HCT116 (cell line): ENCODE data around the gene ESRRA. TPM values are rescaled to one million over a fixed set of nuclear protein-coding genes. Genes with fewer than 3 reads are reported as not detected.

Experiments used
- ATAC-seq: fragments of 200-7000 bp; cut with Tn5 transposase; 2 replicates; pipeline ENCODE4 v1.9.1; 2020; ENCODE audit warnings: mild to moderate bottlenecking, moderate library complexity
- BruUV-seq: library from RNA; stranded (reverse); fragments of 400-500 nt; replicated peaks from 2 replicates; lab custom pipeline; 2021; lab: Mats Ljungman, UMichigan
- CTCF ChIA-PET: fragments of 300-600 bp; sonication (Branson Sonifier 250); formaldehyde crosslinking; loops from one replicate; lab custom pipeline; 2021; ENCODE audit warnings: antibody characterized with exemption; lab: Charles Lee
- POLR2A ChIA-PET: fragments of 300-600, 350-600 bp; sonication (Branson Sonifier 250); formaldehyde crosslinking; loops from one replicate; lab custom pipeline; 2021; ENCODE audit warnings: antibody characterized with exemption; lab: Charles Lee
- RAD21 ChIA-PET, 2 experiments: fragments of 300-600 bp; sonication (Branson Sonifier 250); formaldehyde crosslinking; loops; one replicate each; lab custom pipeline; 2023; ENCODE audit warnings: low total read pairs in 2 of 2; ENCODE audit not compliant: uncharacterized antibody in 2 of 2, unreplicated experiment in 2 of 2, low non-redundant PET in 1 of 2; lab: Charles Lee
- DNase-seq: peaks from one replicate; pipeline ENCODE4 v3.0.0-alpha.2; 2010; ENCODE audit warnings: low read depth, low spot score
- H2AFZ ChIP-seq: fragments of 200-600 bp; shearing (Covaris generic), sonication (generic); 2 replicates; pipeline ENCODE4 v1.6.1; 2017; ENCODE audit warnings: low read depth, mixed run types, mixed read lengths, antibody characterized with exemption, low read length; ENCODE audit not compliant: poor library complexity, severe bottlenecking
- H3K27ac ChIP-seq: 2 replicates; pipeline ENCODE4 v1.5.1; 2012; ENCODE audit warnings: low read depth, low read length
- H3K27me3 ChIP-seq: fragments of 200-600 bp; sonication (generic); 2 replicates; pipeline ENCODE4 v1.6.1; 2016; ENCODE audit warnings: mixed run types, low read length, mixed read lengths; ENCODE audit not compliant: insufficient read depth
- H3K36me3 ChIP-seq, 2 experiments: fragments of 200-500 bp in 1 of 2; fragments of 200-600 bp in 1 of 2; sonication (Bioruptor generic) in 1 of 2; sonication (generic) in 1 of 2; 2 replicates each; pipeline versions ENCODE4 v1.5.1 to v1.6.1; 2014 to 2016; ENCODE audit warnings: low read length in 2 of 2, inconsistent platforms in 1 of 2, mixed read lengths in 1 of 2, mixed run types in 1 of 2; ENCODE audit not compliant: insufficient read depth in 2 of 2, control insufficient read depth in 1 of 2
- H3K4me1 ChIP-seq, 2 experiments: fragments of 200-600 bp in 1 of 2; sonication (generic) in 1 of 2; 2 replicates each; pipeline versions ENCODE4 v1.5.1 to v1.6.1; 2012 to 2017; ENCODE audit warnings: low read length in 2 of 2, inconsistent platforms in 1 of 2, mild to moderate bottlenecking in 1 of 2, mixed read lengths in 1 of 2, mixed run types in 1 of 2, moderate library complexity in 1 of 2; ENCODE audit not compliant: insufficient read depth in 2 of 2, control insufficient read depth in 1 of 2
- H3K4me2 ChIP-seq: fragments of 200-600 bp; sonication (generic); 2 replicates; pipeline ENCODE4 v1.6.1; 2017; ENCODE audit warnings: mixed run types, low read length, mixed read lengths
- H3K4me3 ChIP-seq, 2 experiments: fragments of 200-600 bp in 1 of 2; sonication (generic) in 1 of 2; replicated peaks in 1 of 2; 2 replicates each; pipeline ENCODE4 v1.5.1; 2011 to 2016; ENCODE audit warnings: low read length in 2 of 2, control low read depth in 1 of 2, low read depth in 1 of 2, mild to moderate bottlenecking in 1 of 2, mixed read lengths in 1 of 2, mixed run types in 1 of 2
- H3K79me2 ChIP-seq: fragments of 200-600 bp; sonication (generic); 2 replicates; pipeline ENCODE4 v1.6.1; 2017; ENCODE audit warnings: mild to moderate bottlenecking, mixed run types, low read length, moderate library complexity, mixed read lengths; ENCODE audit not compliant: insufficient read depth
- H3K9ac ChIP-seq: fragments of 200-600 bp; sonication (generic); 2 replicates; pipeline ENCODE4 v1.6.1; 2016; ENCODE audit warnings: low read length, mixed read lengths
- H3K9me2 ChIP-seq: fragments of 200-600 bp; sonication (generic), shearing (Covaris generic); 2 replicates; pipeline ENCODE4 v1.6.1; 2017; ENCODE audit warnings: mixed run types, mild to moderate bottlenecking, moderate library complexity; ENCODE audit not compliant: insufficient read depth
- H3K9me3 ChIP-seq, 2 experiments: fragments of 200-500 bp in 1 of 2; fragments of 200-600 bp in 1 of 2; sonication (Bioruptor generic) in 1 of 2; sonication (generic) in 1 of 2; 2 replicates each; pipeline ENCODE4 v1.6.1; 2014 to 2017; ENCODE audit warnings: low read length in 2 of 2, mixed read lengths in 2 of 2, inconsistent platforms in 1 of 2, low read depth in 1 of 2, mild to moderate bottlenecking in 1 of 2, mixed run types in 1 of 2, moderate library complexity in 1 of 2; ENCODE audit not compliant: control insufficient read depth in 1 of 2, insufficient read depth in 1 of 2
- H4K20me1 ChIP-seq: fragments of 200-600 bp; sonication (generic), shearing (Covaris generic); 2 replicates; pipeline ENCODE4 v1.6.1; 2017; ENCODE audit warnings: mixed run types, mild to moderate bottlenecking, moderate library complexity; ENCODE audit not compliant: insufficient read depth
- CBX3 ChIP-seq: IDR thresholded peaks from 2 replicates; pipeline ENCODE4 v1.6.1; 2012; ENCODE audit warnings: low read depth
- EGR1 ChIP-seq: IDR thresholded peaks from 2 replicates; pipeline ENCODE4 v1.6.1; 2012; ENCODE audit warnings: low read depth
- JUND ChIP-seq: IDR thresholded peaks from 2 replicates; pipeline ENCODE4 v1.6.1; 2012
- POLR2A ChIP-seq: IDR thresholded peaks from 2 replicates; pipeline ENCODE4 v1.7.0; 2011; ENCODE audit warnings: borderline replicate concordance; ENCODE audit not compliant: insufficient read depth, insufficient read length; ENCODE audit errors: extremely low read depth
- SRF ChIP-seq: IDR thresholded peaks from 2 replicates; pipeline ENCODE4 v1.6.1; 2012; ENCODE audit warnings: low read depth
- TCF7L2 ChIP-seq: IDR thresholded peaks from 2 replicates; pipeline ENCODE4 v1.7.0; 2011; ENCODE audit warnings: borderline replicate concordance, inconsistent platforms; ENCODE audit not compliant: insufficient read depth, insufficient read length; ENCODE audit errors: extremely low read depth
- ZFX ChIP-seq: fragments of 450-650 bp; IDR thresholded peaks from 2 replicates; pipeline ENCODE4 v1.6.1; 2017
- ZNF274 ChIP-seq: fragments of 200-500 bp; sonication (Bioruptor generic); IDR thresholded peaks from 2 replicates; pipeline ENCODE4 v1.6.1; 2014; ENCODE audit warnings: mild to moderate bottlenecking, low read depth, low read length, inconsistent platforms
- intact Hi-C: fragments of 100-400 bp; cut with micrococcal nuclease; formaldehyde crosslinking; loops from 2 replicates; pipeline ENCODE4 v1.10.0; 2022
- total RNA-seq: library from RNA; stranded (reverse); gene quantifications from one replicate; pipeline ENCODE4 v1.2.1, GENCODE V29; 2021; ENCODE audit not compliant: unreplicated experiment
- TF ChIP-seq, protein P1 (sequence below): IDR thresholded peaks from 2 replicates; pipeline ENCODE4 v1.6.1; 2012
- TF ChIP-seq, protein P2 (sequence below): IDR thresholded peaks from 2 replicates; pipeline ENCODE4 v1.6.1; 2011; ENCODE audit warnings: mild to moderate bottlenecking, low read length, moderate library complexity; ENCODE audit not compliant: insufficient replicate concordance; ENCODE audit errors: extremely low read depth

Gene ESRRA
- total RNA-seq, 1 experiment from 2014 or later, result 62.7 TPM

DNA sequence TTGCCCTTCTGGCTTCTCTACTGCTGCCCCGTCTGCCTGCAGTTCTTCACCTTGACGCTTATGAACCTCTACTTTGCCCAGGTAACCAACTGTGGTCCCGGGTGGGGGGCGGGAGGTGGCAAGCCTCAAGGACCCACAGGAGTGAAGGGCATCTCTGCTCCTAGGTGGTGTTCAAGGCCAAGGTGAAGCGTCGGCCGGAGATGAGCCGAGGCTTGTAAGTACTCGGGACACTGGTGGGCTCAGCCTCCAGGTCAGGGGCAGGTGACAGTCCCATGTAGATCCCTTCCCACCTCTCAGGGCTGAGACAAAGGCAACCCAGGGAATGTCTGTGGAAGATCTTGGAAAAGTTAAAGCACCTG, 18.5 kb upstream of the ESRRA start (continued):
- TF ChIP-seq, protein P1, sequence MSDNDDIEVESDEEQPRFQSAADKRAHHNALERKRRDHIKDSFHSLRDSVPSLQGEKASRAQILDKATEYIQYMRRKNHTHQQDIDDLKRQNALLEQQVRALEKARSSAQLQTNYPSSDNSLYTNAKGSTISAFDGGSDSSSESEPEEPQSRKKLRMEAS, result no peak
- TF ChIP-seq EGR1, result no peak
- TF ChIP-seq CBX3, result no peak
- no peak for TF ChIP-seq ZFX
- TF ChIP-seq ZNF274, result no peak
- TF ChIP-seq, protein P2, sequence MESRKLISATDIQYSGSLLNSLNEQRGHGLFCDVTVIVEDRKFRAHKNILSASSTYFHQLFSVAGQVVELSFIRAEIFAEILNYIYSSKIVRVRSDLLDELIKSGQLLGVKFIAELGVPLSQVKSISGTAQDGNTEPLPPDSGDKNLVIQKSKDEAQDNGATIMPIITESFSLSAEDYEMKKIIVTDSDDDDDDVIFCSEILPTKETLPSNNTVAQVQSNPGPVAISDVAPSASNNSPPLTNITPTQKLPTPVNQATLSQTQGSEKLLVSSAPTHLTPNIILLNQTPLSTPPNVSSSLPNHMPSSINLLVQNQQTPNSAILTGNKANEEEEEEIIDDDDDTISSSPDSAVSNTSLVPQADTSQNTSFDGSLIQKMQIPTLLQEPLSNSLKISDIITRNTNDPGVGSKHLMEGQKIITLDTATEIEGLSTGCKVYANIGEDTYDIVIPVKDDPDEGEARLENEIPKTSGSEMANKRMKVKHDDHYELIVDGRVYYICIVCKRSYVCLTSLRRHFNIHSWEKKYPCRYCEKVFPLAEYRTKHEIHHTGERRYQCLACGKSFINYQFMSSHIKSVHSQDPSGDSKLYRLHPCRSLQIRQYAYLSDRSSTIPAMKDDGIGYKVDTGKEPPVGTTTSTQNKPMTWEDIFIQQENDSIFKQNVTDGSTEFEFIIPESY, result no peak
- TF ChIP-seq TCF7L2, result no peak
- no peak for TF ChIP-seq SRF
- no peak for TF ChIP-seq JUND

DNA sequence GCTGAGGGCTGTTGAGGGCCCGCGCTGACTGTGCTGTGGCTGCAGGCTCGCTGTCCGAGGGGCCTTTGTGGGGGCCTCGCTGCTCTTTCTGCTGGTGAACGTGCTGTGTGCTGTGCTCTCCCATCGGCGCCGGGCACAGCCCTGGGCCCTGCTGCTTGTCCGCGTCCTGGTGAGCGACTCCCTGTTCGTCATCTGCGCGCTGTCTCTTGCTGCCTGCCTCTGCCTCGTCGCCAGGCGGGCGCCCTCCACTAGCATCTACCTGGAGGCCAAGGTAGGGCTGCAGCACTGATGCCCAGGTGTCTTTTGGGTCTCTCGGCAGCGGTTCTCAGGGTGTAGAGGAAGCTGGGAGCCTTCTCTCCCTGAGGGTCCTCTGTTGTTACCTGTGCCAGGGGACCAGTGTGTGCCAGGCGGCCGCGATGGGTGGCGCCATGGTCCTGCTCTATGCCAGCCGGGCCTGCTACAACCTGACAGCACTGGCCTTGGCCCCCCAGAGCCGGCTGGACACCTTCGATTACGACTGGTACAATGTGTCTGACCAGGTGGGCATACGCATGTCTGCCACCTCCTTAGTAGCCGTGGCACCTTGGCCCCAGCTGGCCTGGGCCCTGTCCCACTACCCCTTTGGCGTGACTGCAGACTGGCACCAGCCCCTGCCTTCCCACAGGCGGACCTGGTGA, 17.5 kb upstream of the ESRRA start:
- H3K4me1 ChIP-seq, result peaks cover 14 to 27% of the 10 kb centered on the region in 2 experiments
- H3K9ac ChIP-seq, result no peak overlapping the region
- DNase-seq, result no peak
- H3K79me2 ChIP-seq, result no peaks in the 10 kb centered on the region
- H3K36me3 ChIP-seq, result no peaks in the 10 kb centered on the region
- no peaks in the 10 kb centered on the region for H3K9me2 ChIP-seq
- no peaks in the 10 kb centered on the region for H3K27me3 ChIP-seq
- RAD21 ChIA-PET, result no interaction called here
- no peaks in the 10 kb centered on the region for H4K20me1 ChIP-seq
- ATAC-seq, result no peak
- no TSS peak for BruUV-seq
- intact Hi-C loops, result no loop called here
- CTCF ChIA-PET, result interaction anchor here (1.6 kb wide), 1 partner anchor 83 kb away, joined by 4 read pairs; no protein-coding TSS in a partner anchor
- no peaks in the 10 kb centered on the region for H3K9me3 ChIP-seq
- no peak overlapping the region for H3K4me2 ChIP-seq
- no peak overlapping the region for H3K4me3 ChIP-seq
- TF ChIP-seq POLR2A (no peak), EGR1 (no peak)
- H3K27ac ChIP-seq, result no peak overlapping the region
- H2AFZ ChIP-seq, result no peak overlapping the region
- POLR2A ChIA-PET, result no interaction called here
